A549 treated with Hydrocortisone at 1 μM for 4 hours (cell line): Measurements from ENCODE around the gene COIL. TPM values are rescaled to one million over a fixed set of nuclear protein-coding genes. Genes with fewer than 3 reads are reported as not detected.

ENCODE experiments used
- total RNA-seq: library from RNA; stranded (reverse); fragments of 200-300 nt; extraction: Qiagen RNA extraction; gene quantifications from 5 replicates; pipeline ENCODE4 v1.2.3, GENCODE V29; 2022

COIL gene, protein sequence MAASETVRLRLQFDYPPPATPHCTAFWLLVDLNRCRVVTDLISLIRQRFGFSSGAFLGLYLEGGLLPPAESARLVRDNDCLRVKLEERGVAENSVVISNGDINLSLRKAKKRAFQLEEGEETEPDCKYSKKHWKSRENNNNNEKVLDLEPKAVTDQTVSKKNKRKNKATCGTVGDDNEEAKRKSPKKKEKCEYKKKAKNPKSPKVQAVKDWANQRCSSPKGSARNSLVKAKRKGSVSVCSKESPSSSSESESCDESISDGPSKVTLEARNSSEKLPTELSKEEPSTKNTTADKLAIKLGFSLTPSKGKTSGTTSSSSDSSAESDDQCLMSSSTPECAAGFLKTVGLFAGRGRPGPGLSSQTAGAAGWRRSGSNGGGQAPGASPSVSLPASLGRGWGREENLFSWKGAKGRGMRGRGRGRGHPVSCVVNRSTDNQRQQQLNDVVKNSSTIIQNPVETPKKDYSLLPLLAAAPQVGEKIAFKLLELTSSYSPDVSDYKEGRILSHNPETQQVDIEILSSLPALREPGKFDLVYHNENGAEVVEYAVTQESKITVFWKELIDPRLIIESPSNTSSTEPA
- 15.0 to 22.5 TPM (median 15.4 TPM) in 5 replicates for total RNA-seq

GRCh38 chr17:56960596-56961538 is at the start of gene COIL:
Gene COIL, minus strand, starts transcription at chr17:56961050. Its CDS starts 31 bp downstream, at chr17:56961019.

DNA sequence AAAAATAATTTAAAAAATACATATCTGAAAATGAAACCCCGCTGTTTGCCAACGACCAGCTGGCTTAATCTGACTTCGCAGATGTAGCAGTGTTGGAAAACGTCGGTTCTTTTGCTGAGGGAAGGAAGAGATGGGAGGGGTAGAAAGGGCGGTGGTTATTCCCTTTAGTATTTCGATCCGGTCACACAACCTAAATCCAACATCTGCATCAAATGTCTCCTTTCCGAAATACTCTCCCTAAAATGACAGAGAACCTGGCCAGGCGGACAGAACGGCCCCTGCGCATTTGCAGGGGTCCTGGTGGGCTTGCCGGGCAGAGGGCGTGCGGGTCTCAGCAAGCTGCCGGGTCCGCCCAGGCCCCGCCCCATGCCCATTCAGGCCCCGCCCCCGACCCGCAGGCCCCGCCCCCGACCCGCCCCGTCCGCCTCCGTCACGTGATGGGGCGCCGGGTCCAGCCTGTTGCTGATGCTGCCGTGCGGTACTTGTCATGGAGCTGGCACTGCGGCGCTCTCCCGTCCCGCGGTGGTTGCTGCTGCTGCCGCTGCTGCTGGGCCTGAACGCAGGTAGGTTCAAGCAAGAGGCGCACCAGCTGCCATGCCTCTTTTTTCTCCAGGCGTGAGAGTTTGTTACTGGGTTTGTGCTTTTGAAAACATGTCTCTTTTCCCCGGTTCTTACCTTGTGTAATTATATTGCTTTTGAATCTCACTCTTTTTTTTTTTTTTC is 17.0 kb upstream of the COIL start, which contains the start of gene SCPEP1:
Gene SCPEP1, plus strand, starts transcription at position 459 of the 723 bp plus-strand sequence. Its CDS starts 29 bp downstream, at position 488.

GRCh38 chr17:56913867-56914580 is 46.8 kb downstream of the COIL start, which contains the start of gene TRIM25:
Gene TRIM25, minus strand, starts transcription at chr17:56914049. Its CDS starts 61 bp downstream, at chr17:56913988.

Other genes with a start within 250 kb of the COIL start
- 1.2 to 2.2 TPM (median 1.8 TPM) in 5 replicates for gene C17orf67, start 127.1 kb downstream of the COIL start, total RNA-seq
- 3.6 to 4.4 TPM (median 3.8 TPM) in 5 replicates for gene DGKE, start 126.9 kb downstream of the COIL start, total RNA-seq
- 54.4 to 78.4 TPM (median 57.5 TPM) in 5 replicates for gene TRIM25, start 47.0 kb downstream of the COIL start, total RNA-seq
- gene SCPEP1, start 17.1 kb upstream of the COIL start, total RNA-seq = 37.0 to 47.1 TPM (median 41.4 TPM) in 5 replicates
- 47.1 to 64.6 TPM (median 52.2 TPM) in 5 replicates for gene AKAP1, start 124.2 kb upstream of the COIL start, total RNA-seq